IMR-90 (cell line): ENCODE measurements around the gene SLC6A6. TPM values are rescaled to one million over a fixed set of nuclear protein-coding genes. Genes with fewer than 3 reads are reported as not detected.

Source experiments
- ATAC-seq: fragments of 200-7000 bp; cut with Tn5 transposase; 2 replicates; pipeline ENCODE4 v1.9.1; 2020; ENCODE audit warnings: low read depth, mild to moderate bottlenecking, moderate library complexity
- BruUV-seq: library from RNA; stranded (reverse); fragments of 400-500 nt; replicated peaks from 2 replicates; lab custom pipeline; 2021; lab: Mats Ljungman, UMichigan
- CTCF ChIA-PET: fragments of 300-600 bp; formaldehyde crosslinking; extraction: SDS; loops from one replicate; lab custom pipeline; 2021; ENCODE audit warnings: antibody characterized with exemption; lab: Yijun Ruan, JAX
- POLR2A ChIA-PET: fragments of 300-600 bp; sonication (Branson Sonifier 250); formaldehyde crosslinking; loops from one replicate; lab custom pipeline; 2022; ENCODE audit warnings: antibody characterized with exemption; ENCODE audit not compliant: unreplicated experiment; lab: Charles Lee
- DNase-seq: peaks from one replicate; pipeline ENCODE4 v3.0.0; 2013
- H2AFZ ChIP-seq: replicated peaks from 2 replicates; pipeline ENCODE3; 2013; ENCODE audit warnings: low read length, mild to moderate bottlenecking; ENCODE audit not compliant: poor library complexity
- H2AK5ac ChIP-seq: 2 replicates; pipeline ENCODE4 v1.6.1; 2013; ENCODE audit warnings: low read depth, low read length, inconsistent platforms
- H2AK9ac ChIP-seq: replicated peaks from 2 replicates; pipeline ENCODE3; 2013; ENCODE audit warnings: mild to moderate bottlenecking, low read depth, low read length, moderate library complexity; ENCODE audit not compliant: poor library complexity
- H2BK120ac ChIP-seq: 2 replicates; pipeline ENCODE4 v1.6.1; 2013; ENCODE audit warnings: low read depth, low read length, inconsistent platforms
- H2BK15ac ChIP-seq: 3 replicates; pipeline ENCODE4 v1.6.1; 2013; ENCODE audit warnings: low read depth, low read length, inconsistent platforms
- H2BK20ac ChIP-seq: 2 replicates; pipeline ENCODE4 v1.6.1; 2013; ENCODE audit warnings: low read depth, mild to moderate bottlenecking, inconsistent platforms, low read length, moderate library complexity
- H2BK5ac ChIP-seq: 2 replicates; pipeline ENCODE4 v1.6.1; 2013; ENCODE audit warnings: mild to moderate bottlenecking, low read depth, low read length, inconsistent platforms; ENCODE audit not compliant: poor library complexity, severe bottlenecking
- H3K14ac ChIP-seq: replicated peaks from 2 replicates; pipeline ENCODE4 v1.6.1; 2013; ENCODE audit warnings: low read depth, low read length, inconsistent platforms
- H3K18ac ChIP-seq: 2 replicates; pipeline ENCODE4 v1.6.1; 2013; ENCODE audit warnings: low read depth, low read length, control low read depth
- H3K23ac ChIP-seq: 2 replicates; pipeline ENCODE4 v1.6.1; 2013; ENCODE audit warnings: low read depth, low read length, inconsistent platforms
- H3K27ac ChIP-seq: 2 replicates; pipeline ENCODE4 v1.5.1; 2013; ENCODE audit warnings: mild to moderate bottlenecking, control low read depth, low read length; ENCODE audit not compliant: insufficient read depth
- H3K27me3 ChIP-seq: 2 replicates; pipeline ENCODE4 v1.6.1; 2013; ENCODE audit warnings: low read length; ENCODE audit not compliant: control insufficient read depth, insufficient read depth
- H3K36me3 ChIP-seq: 2 replicates; pipeline ENCODE4 v1.6.1; 2013; ENCODE audit warnings: low read length, mixed read lengths; ENCODE audit not compliant: control insufficient read depth, insufficient read depth
- H3K4ac ChIP-seq: 2 replicates; pipeline ENCODE4 v1.6.1; 2013; ENCODE audit warnings: low read depth, low read length, inconsistent platforms
- H3K4me1 ChIP-seq: 2 replicates; pipeline ENCODE4 v1.6.1; 2013; ENCODE audit warnings: low read length, mixed read lengths; ENCODE audit not compliant: control insufficient read depth, insufficient read depth
- H3K4me2 ChIP-seq: 2 replicates; pipeline ENCODE4 v1.6.1; 2013; ENCODE audit warnings: low read depth, mild to moderate bottlenecking, control low read depth, low read length, moderate library complexity
- H3K4me3 ChIP-seq: 2 replicates; pipeline ENCODE4 v1.5.1; 2013; ENCODE audit warnings: low read depth, mild to moderate bottlenecking, control low read depth, low read length, moderate library complexity; ENCODE audit not compliant: insufficient read depth
- H3K56ac ChIP-seq: 2 replicates; pipeline ENCODE4 v1.6.1; 2013; ENCODE audit warnings: low read length, inconsistent platforms; ENCODE audit not compliant: insufficient read depth; ENCODE audit errors: extremely low read depth
- H3K79me1 ChIP-seq, 2 experiments: 2 replicates each; pipeline ENCODE4 v1.6.1; 2013; ENCODE audit warnings: low read length in 2 of 2, inconsistent platforms in 1 of 2, low read depth in 1 of 2
- H3K9ac ChIP-seq: 2 replicates; pipeline ENCODE4 v1.6.1; 2013; ENCODE audit warnings: low read depth, low read length, control low read depth
- H3K9me1 ChIP-seq: 2 replicates; pipeline ENCODE4 v1.6.1; 2013; ENCODE audit warnings: low read length, inconsistent platforms; ENCODE audit not compliant: insufficient read depth
- H3K9me3 ChIP-seq: 2 replicates; pipeline ENCODE4 v1.6.1; 2013; ENCODE audit warnings: low read length; ENCODE audit not compliant: control insufficient read depth, insufficient read depth
- H4K20me1 ChIP-seq: 2 replicates; pipeline ENCODE4 v1.6.1; 2013; ENCODE audit warnings: low read length, inconsistent platforms; ENCODE audit not compliant: insufficient read depth
- H4K5ac ChIP-seq: 2 replicates; pipeline ENCODE4 v1.6.1; 2013; ENCODE audit warnings: mild to moderate bottlenecking, low read depth, low read length, control low read depth
- H4K8ac ChIP-seq, 2 experiments: 2 replicates each; pipeline ENCODE4 v1.6.1; 2013; ENCODE audit warnings: low read depth in 2 of 2, low read length in 2 of 2, control low read depth in 1 of 2, inconsistent platforms in 1 of 2
- H4K91ac ChIP-seq: 2 replicates; pipeline ENCODE4 v1.6.1; 2013; ENCODE audit warnings: low read depth, low read length, inconsistent platforms; ENCODE audit not compliant: insufficient read depth
- BHLHE40 ChIP-seq: fragments of 150-350 bp; IDR thresholded peaks from 2 replicates; pipeline ENCODE4 v1.6.1; 2016; ENCODE audit warnings: mild to moderate bottlenecking, low read depth, low read length
- CEBPB ChIP-seq: IDR thresholded peaks from 2 replicates; pipeline ENCODE4 v1.6.1; 2012; ENCODE audit warnings: low read depth, low read length, improper control_type of control experiment
- CHD1 ChIP-seq: IDR thresholded peaks from 2 replicates; pipeline ENCODE4 v1.6.1; 2012; ENCODE audit warnings: low read depth, low read length, improper control_type of control experiment
- FOS ChIP-seq: fragments of 150-350 bp; IDR thresholded peaks from 2 replicates; pipeline ENCODE4 v1.6.1; 2016; ENCODE audit warnings: low read depth, low read length
- MAFK ChIP-seq: IDR thresholded peaks from 2 replicates; pipeline ENCODE4 v1.6.1; 2012; ENCODE audit warnings: low read depth, low read length, improper control_type of control experiment
- MAZ ChIP-seq: IDR thresholded peaks from 2 replicates; pipeline ENCODE4 v1.6.1; 2012; ENCODE audit warnings: low read depth, mild to moderate bottlenecking, low read length, improper control_type of control experiment, moderate library complexity, borderline replicate concordance
- MXI1 ChIP-seq: IDR thresholded peaks from 2 replicates; pipeline ENCODE4 v1.6.1; 2012; ENCODE audit warnings: low read depth, mild to moderate bottlenecking, low read length, moderate library complexity, borderline replicate concordance
- NFE2L2 ChIP-seq: fragments of 150-350 bp; IDR thresholded peaks from 2 replicates; pipeline ENCODE4 v1.6.1; 2016; ENCODE audit warnings: low read depth, mild to moderate bottlenecking, low read length
- POLR2A ChIP-seq: IDR thresholded peaks from 2 replicates; pipeline ENCODE4 v1.6.1; 2012; ENCODE audit warnings: mild to moderate bottlenecking, low read depth, low read length
- RAD21 ChIP-seq: IDR thresholded peaks from 2 replicates; pipeline ENCODE4 v1.6.1; 2012; ENCODE audit warnings: low read length, improper control_type of control experiment
- RCOR1 ChIP-seq: IDR thresholded peaks from 2 replicates; pipeline ENCODE4 v1.6.1; 2012; ENCODE audit warnings: mild to moderate bottlenecking, low read length, improper control_type of control experiment; ENCODE audit not compliant: insufficient replicate concordance
- RFX5 ChIP-seq: IDR thresholded peaks from 2 replicates; pipeline ENCODE4 v1.8.0; 2012; ENCODE audit warnings: low read depth, mild to moderate bottlenecking, low read length, moderate library complexity
- SMC3 ChIP-seq: fragments of 150-350 bp; IDR thresholded peaks from 2 replicates; pipeline ENCODE4 v1.6.1; 2016; ENCODE audit warnings: low read depth, mild to moderate bottlenecking, antibody characterized with exemption, low read length, moderate library complexity
- WGBS, 2 experiments: methylation state at CpG; one replicate each; pipeline versions ENCODE4 v1.1.5 to v1.1.7; 2013; ENCODE audit warnings: missing lambda C conversion rate in 2 of 2; ENCODE audit not compliant: insufficient read length in 1 of 2; ENCODE audit errors: extremely low coverage in 2 of 2; 5-methylcytosine and 5-hydroxymethylcytosine counted together
- dilution Hi-C: fragments of 300-500 bp; cut with HindIII; formaldehyde crosslinking; loops from one replicate; pipeline ENCODE4 v1.14.3; 2018; ENCODE audit warnings: low sequenced_read_pairs; ENCODE audit not compliant: unreplicated experiment
- in situ Hi-C: fragments of 300-500 bp; cut with MboI; formaldehyde crosslinking; loops from 3 replicates; pipeline ENCODE4 v1.14.3; 2019; ENCODE audit warnings: low sequenced_read_pairs, inconsistent platforms, mixed read lengths
- intact Hi-C: fragments of 100-400 bp; cut with micrococcal nuclease; formaldehyde crosslinking; loops from 2 replicates; pipeline ENCODE4 v1.10.0; 2022
- polyA plus RNA-seq, 3 experiments: library from polyadenylated mRNA; depleted of rRNA; stranded (reverse); fragments of >200 nt; gene quantifications; 2 replicates each; pipeline ENCODE4 v1.2.3, GENCODE V29; 2012; ENCODE audit warnings: low replicate concordance in 1 of 3
- total RNA-seq: library from RNA; depleted of rRNA; stranded (reverse); fragments of >200 nt; gene quantifications from 2 replicates; pipeline ENCODE4 v1.2.3, GENCODE V29; 2012
- TF ChIP-seq, protein P1 (sequence below): fragments of 150-350 bp; IDR thresholded peaks from 2 replicates; pipeline ENCODE4 v1.6.1; 2017; ENCODE audit warnings: mild to moderate bottlenecking, antibody characterized with exemption, low read length, low read depth
- TF ChIP-seq, protein P2 (sequence below): conservative IDR thresholded peaks from 2 replicates; pipeline ENCODE4 v1.5.1; 2012; ENCODE audit warnings: mild to moderate bottlenecking, low read depth, low read length, improper control_type of control experiment
- TF ChIP-seq, protein P3 (sequence below): fragments of 150-350 bp; IDR thresholded peaks from 2 replicates; pipeline ENCODE4 v1.6.1; 2016; ENCODE audit warnings: low read depth, mild to moderate bottlenecking, low read length, moderate library complexity, borderline replicate concordance

Gene SLC6A6
- total and polyA plus RNA-seq, 2 of the 4 experiments (the other 2 are of a cell fraction): 29.9 to 39.4 TPM

DNA sequence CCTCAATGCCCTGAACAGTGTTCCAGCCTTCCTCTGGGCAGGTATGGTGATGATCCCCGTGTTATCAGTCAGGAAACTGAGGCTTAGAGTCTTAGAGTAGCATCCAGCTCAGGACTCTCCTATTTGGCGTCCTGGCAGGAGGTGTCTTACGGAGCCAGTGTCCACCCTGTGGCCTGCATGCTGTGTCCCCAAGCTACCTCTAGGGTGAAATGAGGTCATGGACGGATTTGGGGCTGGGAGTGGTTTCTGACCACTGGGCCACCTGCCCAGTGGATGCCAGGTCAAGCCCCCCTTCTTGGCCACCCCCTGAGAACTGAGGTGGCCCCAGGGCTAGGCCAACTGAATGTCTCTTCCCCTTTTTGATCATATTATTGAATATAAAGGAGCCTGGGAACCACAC is 27.2 kb upstream of the SLC6A6 start:
- H4K5ac ChIP-seq: no peak overlapping the region
- in situ Hi-C loops: no loop called here
- no peak overlapping the region for H2AK5ac ChIP-seq
- H3K27me3 ChIP-seq: no peaks in the 10 kb centered on the region; the same call in 1 of the 2 replicates
- H3K4me2 ChIP-seq: no peak overlapping the region
- dilution Hi-C loops: no loop called here
- H4K91ac ChIP-seq: no peak overlapping the region
- H2BK20ac ChIP-seq: no peak overlapping the region
- no peaks in the 10 kb centered on the region for H3K9me3 ChIP-seq
- H4K20me1 ChIP-seq: no peaks in the 10 kb centered on the region
- no peak overlapping the region for H3K23ac ChIP-seq
- no peak overlapping the region for H2BK120ac ChIP-seq
- H2BK15ac ChIP-seq: no peak overlapping the region
- no peak overlapping the region for H3K56ac ChIP-seq
- no peak overlapping the region for H2AK9ac ChIP-seq
- DNase-seq: no peak
- intact Hi-C loops: no loop called here
- H3K9me1 ChIP-seq: no peaks in the 10 kb centered on the region
- no peak overlapping the region for H2BK5ac ChIP-seq
- H4K8ac ChIP-seq: no peak overlapping the region
- TF ChIP-seq, protein P1, sequence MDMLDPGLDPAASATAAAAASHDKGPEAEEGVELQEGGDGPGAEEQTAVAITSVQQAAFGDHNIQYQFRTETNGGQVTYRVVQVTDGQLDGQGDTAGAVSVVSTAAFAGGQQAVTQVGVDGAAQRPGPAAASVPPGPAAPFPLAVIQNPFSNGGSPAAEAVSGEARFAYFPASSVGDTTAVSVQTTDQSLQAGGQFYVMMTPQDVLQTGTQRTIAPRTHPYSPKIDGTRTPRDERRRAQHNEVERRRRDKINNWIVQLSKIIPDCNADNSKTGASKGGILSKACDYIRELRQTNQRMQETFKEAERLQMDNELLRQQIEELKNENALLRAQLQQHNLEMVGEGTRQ: no peak
- TF ChIP-seq RFX5 (no peak), BHLHE40 (no peak), RAD21 (no peak), MAZ (no peak), CHD1 (no peak), MAFK (no peak), MXI1 (no peak), SMC3 (no peak), RCOR1 (no peak), POLR2A (no peak), FOS (no peak), CEBPB (no peak), NFE2L2 (no peak)
- TF ChIP-seq, protein P2, sequence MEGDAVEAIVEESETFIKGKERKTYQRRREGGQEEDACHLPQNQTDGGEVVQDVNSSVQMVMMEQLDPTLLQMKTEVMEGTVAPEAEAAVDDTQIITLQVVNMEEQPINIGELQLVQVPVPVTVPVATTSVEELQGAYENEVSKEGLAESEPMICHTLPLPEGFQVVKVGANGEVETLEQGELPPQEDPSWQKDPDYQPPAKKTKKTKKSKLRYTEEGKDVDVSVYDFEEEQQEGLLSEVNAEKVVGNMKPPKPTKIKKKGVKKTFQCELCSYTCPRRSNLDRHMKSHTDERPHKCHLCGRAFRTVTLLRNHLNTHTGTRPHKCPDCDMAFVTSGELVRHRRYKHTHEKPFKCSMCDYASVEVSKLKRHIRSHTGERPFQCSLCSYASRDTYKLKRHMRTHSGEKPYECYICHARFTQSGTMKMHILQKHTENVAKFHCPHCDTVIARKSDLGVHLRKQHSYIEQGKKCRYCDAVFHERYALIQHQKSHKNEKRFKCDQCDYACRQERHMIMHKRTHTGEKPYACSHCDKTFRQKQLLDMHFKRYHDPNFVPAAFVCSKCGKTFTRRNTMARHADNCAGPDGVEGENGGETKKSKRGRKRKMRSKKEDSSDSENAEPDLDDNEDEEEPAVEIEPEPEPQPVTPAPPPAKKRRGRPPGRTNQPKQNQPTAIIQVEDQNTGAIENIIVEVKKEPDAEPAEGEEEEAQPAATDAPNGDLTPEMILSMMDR: no peak
- TF ChIP-seq, protein P3, sequence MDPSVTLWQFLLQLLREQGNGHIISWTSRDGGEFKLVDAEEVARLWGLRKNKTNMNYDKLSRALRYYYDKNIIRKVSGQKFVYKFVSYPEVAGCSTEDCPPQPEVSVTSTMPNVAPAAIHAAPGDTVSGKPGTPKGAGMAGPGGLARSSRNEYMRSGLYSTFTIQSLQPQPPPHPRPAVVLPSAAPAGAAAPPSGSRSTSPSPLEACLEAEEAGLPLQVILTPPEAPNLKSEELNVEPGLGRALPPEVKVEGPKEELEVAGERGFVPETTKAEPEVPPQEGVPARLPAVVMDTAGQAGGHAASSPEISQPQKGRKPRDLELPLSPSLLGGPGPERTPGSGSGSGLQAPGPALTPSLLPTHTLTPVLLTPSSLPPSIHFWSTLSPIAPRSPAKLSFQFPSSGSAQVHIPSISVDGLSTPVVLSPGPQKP: no peak
- H3K14ac ChIP-seq: no peak overlapping the region
- 33% methylated on average over 1 of the region's 4 CpGs; no CpG with 5 or more reads in 1 of the 2 experiments for WGBS, 2 experiments
- H3K27ac ChIP-seq: no peak overlapping the region
- no peak overlapping the region for H3K4me3 ChIP-seq
- ChIA-PET CTCF (no interaction called here), POLR2A (no interaction called here)
- no peaks in the 10 kb centered on the region for H3K36me3 ChIP-seq
- H2AFZ ChIP-seq: no peak overlapping the region
- no peak overlapping the region; the same call in 1 of the 2 replicates for H3K4ac ChIP-seq
- peaks cover 3% of the 10 kb centered on the region for H3K4me1 ChIP-seq
- ATAC-seq: no peak
- H3K79me1 ChIP-seq: no peaks in the 10 kb centered on the region
- no TSS peak for BruUV-seq
- H3K9ac ChIP-seq: no peak overlapping the region
- no peak overlapping the region for H3K18ac ChIP-seq
